Stimulated activated CD4-positive, alpha-beta T cell treated with anti-CD3 and anti-CD28 coated beads, Interleukin-15, amount 100 ng/mL, for 24 hours (primary cell): Measurements from ENCODE around the gene MEGF6.
A peak's percentile ranks its signal among the peaks of the same experiment; 100 is the strongest.

Experiments used
- DNase-seq: peaks from one replicate; pipeline ENCODE4 v3.0.0-alpha.2; 2020

The MEGF6 gene

GRCh38 chr1:3533067-3534048, 78.0 kb downstream of the MEGF6 start:
- DNase-seq, result no peak

- DNase-seq, result no peak
These were observed 79.4 kb downstream of the MEGF6 start for GRCh38 chr1:3531928-3532327.

GRCh38 chr1:3530926-3531818, 80.1 kb downstream of the MEGF6 start:
- DNase-seq, result peak; percentile 84

GRCh38 chr1:3530086-3530925, 81.0 kb downstream of the MEGF6 start:
- DNase-seq, result peak; percentile 15

GRCh38 chr1:3529099-3529729, 82.1 kb downstream of the MEGF6 start:
- no peak for DNase-seq

- DNase-seq, result no peak
These were observed 83.5 kb downstream of the MEGF6 start for GRCh38 chr1:3527774-3528173.

- DNase-seq, result no peak
These were observed 85.5 kb downstream of the MEGF6 start for GRCh38 chr1:3525551-3526482.

GRCh38 chr1:3524556-3525203, 86.6 kb downstream of the MEGF6 start:
- no peak for DNase-seq

GRCh38 chr1:3523980-3524379, 87.3 kb downstream of the MEGF6 start:
- DNase-seq, result no peak

- no peak for DNase-seq
These were observed 88.6 kb downstream of the MEGF6 start for GRCh38 chr1:3522564-3523265.

GRCh38 chr1:3522112-3522511, 89.2 kb downstream of the MEGF6 start:
- DNase-seq, result no peak

- DNase-seq, result no peak
These were observed 89.9 kb downstream of the MEGF6 start for GRCh38 chr1:3521426-3521825.

GRCh38 chr1:3520419-3521378, 90.6 kb downstream of the MEGF6 start:
- no peak for DNase-seq

GRCh38 chr1:3519301-3519885, 91.9 kb downstream of the MEGF6 start:
- no peak for DNase-seq

- DNase-seq, result no peak
These were observed 92.6 kb downstream of the MEGF6 start for GRCh38 chr1:3518756-3519155.

GRCh38 chr1:3518256-3518655, 93.1 kb downstream of the MEGF6 start:
- DNase-seq, result peak; percentile 51

GRCh38 chr1:3516911-3517675, 94.2 kb downstream of the MEGF6 start:
- DNase-seq, result no peak
